HG03039 (cell line): ENCODE results near the gene RARRES2.

Experiments used
- ATAC-seq: cut with Tn5 transposase; IDR thresholded peaks from one replicate; pipeline ENCODE4 v1.9.1; 2021; ENCODE audit warnings: mild to moderate bottlenecking, moderate library complexity; ENCODE audit not compliant: unreplicated experiment

Gene RARRES2

DNA sequence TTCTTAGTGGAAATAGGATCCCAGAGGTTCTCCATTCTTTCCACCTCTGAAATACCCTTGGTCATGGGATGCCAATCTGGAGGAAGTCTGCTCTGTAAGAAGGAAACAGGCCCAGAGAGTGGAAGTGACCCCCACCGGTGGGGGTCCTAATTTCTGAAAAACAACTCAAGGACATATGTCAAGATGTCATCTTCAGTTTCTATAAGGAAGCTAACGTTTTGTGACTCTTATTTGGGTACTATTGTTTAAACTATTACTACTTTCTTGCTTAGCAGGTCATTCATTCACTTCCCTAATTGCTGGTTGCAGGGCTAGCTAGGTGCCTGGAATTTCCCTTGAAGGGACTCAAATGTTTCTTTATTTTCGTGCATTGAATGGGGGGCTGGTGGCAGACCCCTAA lies 35.8 kb upstream of the RARRES2 start:
- ATAC-seq, result no peak

DNA sequence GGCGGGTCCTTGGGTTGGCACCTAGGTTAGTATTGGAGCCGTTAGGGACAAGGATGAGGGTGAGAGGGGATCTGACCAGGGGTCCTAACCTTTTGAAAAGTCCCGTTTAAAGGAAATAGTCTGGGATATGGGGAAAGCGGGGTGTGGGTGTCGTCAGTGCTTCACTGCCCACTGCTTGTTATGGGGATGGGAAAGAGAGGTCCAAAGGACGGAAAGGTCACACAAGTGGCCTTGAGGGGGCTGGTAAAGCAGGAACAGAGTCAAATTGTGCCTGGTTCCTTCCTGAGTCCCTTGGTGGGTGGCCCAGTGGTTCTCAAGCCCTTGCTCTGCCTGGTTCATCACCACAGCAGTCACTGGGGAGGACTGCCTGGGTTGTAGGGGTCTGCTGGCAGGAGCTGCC lies 35.1 kb upstream of the RARRES2 start:
- no peak for ATAC-seq

- ATAC-seq, result no peak
These were observed 34.5 kb upstream of the RARRES2 start for GRCh38 chr7:150375662-150376521.

- no peak for ATAC-seq
These were observed 33.0 kb upstream of the RARRES2 start for GRCh38 chr7:150374472-150374871.

GRCh38 chr7:150374026-150374425 lies 32.6 kb upstream of the RARRES2 start:
- no peak for ATAC-seq

DNA sequence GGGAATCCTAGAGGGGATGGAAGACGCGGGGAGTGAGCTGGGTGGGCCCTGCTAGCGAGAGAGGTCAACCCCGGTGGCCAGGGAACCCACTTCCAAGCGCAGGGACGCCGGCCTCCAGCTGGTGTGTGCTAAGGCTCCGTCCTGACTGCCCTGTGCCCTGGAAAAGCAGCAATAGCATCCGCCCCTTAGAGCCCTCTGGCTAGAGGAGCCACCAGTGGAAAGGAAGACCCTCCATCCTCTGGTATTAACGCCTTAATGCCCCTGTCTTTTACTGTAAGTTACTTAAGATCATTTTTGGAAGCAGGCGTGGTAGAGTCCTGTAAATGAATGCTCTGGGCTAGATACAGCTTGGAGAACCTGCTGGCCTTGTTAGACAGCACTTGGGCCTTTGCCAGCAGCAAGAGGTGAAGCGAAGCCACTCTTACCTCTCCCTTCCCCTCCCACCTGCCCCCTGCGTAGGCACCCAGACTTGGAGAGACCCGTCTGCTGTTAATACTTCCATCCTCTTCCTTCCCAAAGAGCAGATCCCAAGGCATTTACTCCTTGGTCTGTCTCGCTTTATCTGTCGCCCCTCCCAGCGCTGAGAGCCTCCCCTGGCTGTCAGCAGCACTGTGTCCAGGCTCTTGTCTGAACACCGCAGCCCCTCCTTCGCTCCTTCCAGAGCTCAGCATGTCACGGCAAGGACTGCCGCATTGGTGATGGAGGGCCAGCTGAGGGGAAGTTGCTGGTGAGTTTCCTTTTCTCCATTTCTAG lies 31.8 kb upstream of the RARRES2 start:
- ATAC-seq, result no peak

- no peak for ATAC-seq
These were observed 31.0 kb upstream of the RARRES2 start for GRCh38 chr7:150372271-150373048.

- ATAC-seq, result no peak
These were observed 30.5 kb upstream of the RARRES2 start for GRCh38 chr7:150371996-150372270.

DNA sequence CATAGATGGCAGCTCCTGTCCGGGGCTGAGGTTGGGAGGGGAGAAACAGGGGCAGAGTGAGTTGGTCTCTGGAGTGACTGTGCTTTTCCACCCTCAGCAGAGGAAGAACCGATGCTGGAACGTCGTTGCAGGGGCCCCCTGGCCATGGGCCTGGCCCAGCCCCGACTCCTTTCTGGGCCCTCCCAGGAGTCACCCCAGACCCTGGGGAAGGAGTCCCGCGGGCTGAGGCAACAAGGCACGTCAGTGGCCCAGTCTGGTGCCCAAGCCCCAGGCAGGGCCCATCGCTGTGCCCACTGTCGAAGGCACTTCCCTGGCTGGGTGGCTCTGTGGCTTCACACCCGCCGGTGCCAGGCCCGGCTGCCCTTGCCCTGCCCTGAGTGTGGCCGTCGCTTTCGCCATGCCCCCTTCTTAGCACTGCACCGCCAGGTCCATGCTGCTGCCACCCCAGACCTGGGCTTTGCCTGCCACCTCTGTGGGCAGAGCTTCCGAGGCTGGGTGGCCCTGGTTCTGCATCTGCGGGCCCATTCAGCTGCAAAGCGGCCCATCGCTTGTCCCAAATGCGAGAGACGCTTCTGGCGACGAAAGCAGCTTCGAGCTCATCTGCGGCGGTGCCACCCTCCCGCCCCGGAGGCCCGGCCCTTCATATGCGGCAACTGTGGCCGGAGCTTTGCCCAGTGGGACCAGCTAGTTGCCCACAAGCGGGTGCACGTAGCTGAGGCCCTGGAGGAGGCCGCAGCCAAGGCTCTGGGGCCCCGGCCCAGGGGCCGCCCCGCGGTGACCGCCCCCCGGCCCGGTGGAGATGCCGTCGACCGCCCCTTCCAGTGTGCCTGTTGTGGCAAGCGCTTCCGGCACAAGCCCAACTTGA lies 29.9 kb upstream of the RARRES2 start:
- no peak for ATAC-seq

DNA sequence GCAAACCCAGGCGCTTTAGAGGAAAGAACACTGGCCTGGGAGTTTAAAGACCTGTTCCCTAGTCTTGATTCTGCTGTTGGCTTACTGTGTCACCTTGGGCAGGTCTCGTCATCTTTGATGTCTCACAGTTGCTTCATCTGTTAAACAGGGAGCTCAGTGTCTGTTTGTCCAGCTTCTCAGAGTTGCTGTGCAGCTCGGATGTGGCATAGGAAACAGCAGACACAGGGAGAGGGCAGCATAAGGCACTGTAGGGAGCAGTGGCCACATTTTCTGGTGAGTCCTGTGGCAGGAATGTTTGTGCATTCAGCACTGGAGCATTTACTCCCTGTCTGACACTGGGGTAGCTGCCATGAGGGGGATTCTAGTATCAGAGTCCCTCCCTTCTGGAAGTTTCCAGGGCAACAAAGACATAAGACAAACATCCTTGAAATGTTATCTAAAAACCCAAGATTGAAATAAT lies 29.2 kb upstream of the RARRES2 start:
- ATAC-seq, result no peak

GRCh38 chr7:150369748-150370501 lies 28.5 kb upstream of the RARRES2 start:
- no peak for ATAC-seq

DNA sequence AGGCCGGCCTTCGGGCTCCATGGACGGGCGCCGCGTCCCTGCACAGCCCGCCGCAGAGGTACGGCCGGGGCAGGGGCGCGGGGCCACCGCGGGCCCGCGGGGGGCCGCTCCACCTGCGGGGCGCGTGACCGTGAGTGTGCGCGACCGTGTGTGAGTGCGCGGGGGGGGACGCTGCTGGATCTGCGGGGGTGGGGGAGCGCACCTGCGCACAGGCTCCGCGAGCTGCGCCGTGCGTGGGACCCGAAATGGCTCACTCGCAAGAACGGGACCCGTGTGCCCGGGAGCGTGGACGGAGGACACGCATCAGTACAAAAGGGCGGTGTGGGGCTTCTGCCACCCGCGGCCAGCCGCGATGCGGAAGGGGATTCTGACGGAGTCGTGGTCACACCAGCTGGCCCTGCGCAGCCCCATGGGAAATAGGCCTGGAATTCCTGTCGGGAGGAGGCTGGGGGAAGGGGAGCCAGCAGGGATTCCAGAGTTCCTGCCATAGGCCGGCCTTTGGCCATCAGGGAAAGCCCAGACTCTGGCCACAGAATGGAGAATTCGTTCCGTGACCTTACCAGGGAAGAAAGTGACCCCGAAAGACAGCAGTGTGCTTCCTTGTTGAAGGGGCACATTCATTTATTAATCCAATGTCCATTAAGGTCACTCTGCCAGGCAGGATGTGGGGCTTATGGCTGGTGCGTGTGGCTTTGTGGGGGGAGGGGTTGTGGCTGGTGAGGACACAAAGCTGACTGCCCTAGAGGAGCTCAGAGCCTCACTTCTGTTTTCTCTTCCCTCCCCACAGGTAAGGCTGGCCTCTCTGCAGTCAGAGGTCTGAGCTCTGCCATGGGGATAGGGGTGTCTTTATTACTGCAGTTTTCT lies 27.7 kb upstream of the RARRES2 start:
- peak; percentile 30 for ATAC-seq

GRCh38 chr7:150368096-150368883 lies 26.9 kb upstream of the RARRES2 start, which contains the start of gene REPIN1:
REPIN1 (plus strand) TSS chr7:150368822; CDS start chr7:150369712, 890 bp downstream.
- ATAC-seq, result peak; percentile 50

DNA sequence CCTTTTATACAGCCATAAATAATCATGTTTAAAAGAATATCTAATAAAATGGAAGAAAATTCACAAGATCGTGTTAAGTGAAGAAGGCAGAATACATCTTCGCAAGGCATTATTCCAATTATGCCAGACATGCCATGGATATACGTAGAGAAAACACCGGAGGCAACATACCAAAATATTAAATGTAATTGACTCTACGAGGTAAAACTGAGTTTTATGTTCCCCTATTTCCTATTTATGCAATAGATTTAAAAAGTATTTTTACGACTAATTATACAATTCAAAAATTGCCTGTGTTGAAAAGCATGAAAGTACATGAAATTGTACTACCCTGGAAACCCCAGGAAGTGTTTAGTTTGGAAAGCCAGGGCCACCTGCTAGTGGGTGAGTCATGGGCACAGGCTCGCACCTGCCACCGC lies 26.3 kb upstream of the RARRES2 start:
- ATAC-seq, result no peak

DNA sequence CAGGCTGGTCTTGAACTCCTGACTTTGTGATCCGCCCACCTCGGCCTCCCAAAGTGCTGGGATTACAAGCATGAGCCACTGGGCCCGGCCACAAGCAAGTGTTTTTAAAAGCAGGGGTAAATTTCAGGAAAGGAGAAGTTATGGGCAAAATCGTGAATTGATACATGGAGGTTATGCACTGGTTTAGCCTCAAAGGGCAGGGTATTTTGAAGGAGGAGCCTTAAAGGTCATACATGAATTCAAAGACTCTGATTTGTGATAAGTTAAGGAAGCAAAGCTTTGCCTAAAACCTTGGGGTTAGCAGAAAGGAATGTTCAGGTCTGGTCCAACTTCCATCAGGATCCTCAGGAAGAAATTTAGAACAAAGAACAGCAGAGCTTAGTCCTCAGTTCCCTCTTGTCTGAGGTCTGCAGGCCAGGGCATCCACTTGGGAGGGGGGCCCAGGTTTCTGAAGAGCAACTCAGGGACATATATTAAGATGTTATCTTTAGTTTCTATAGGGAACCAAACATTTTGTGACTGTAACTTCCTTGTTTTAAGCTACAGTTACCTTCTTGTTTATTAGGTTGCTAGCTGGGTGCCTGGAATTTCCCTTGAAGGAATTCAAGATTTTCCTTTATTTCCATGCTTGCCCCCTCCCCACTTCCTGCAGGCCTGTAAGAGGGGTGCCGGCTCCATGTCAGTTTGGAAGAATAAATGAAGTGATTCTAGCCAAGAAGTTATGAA lies 24.4 kb upstream of the RARRES2 start:
- ATAC-seq, result no peak

DNA sequence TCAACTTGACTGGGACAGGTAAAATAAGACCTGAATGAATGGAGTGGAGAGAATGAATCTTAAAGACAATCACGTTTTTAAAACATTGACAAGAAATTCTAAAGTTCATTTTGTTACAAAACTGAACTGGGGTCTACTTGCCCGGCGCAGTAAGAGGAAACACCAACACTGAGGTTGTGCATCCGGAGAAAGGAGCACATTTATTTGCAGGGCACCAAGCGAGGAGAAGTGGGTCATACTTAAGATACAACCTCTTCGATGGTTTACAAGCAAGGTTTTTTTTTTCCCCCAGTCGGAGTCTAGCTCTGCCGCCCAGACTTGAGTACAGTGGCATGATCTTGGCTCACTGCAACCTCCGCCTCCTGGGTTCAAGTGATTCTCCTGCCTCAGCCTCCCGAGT lies 23.8 kb upstream of the RARRES2 start:
- no peak for ATAC-seq

DNA sequence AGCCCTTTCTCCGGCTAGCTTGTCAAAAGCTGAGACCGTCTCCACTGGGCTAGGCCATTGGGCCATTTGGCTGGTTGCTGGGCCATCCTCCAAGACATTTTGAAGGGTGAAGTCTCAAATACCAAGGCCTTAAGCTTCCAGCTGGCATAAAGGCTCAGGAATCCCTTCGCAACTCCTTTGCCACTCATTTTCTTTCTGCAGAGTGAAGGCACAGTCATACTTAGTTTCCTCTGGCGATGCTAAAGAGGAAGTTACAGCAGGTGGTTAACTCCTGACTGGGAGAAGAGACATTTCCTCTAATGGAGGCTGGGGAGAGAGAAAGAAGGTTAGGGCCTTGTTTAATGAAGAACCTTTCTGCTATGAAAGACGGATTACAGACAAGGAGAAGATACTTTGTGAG lies 22.4 kb upstream of the RARRES2 start:
- ATAC-seq, result no peak
